GM06990 (cell line): ENCODE results near the gene PTMS.

ENCODE experiments used
- DNase-seq: peaks from one replicate; pipeline ENCODE4 v3.0.0-alpha.2; 2011; ENCODE audit not compliant: insufficient read length; ENCODE audit errors: extremely low read depth
- H3K27me3 ChIP-seq: replicated peaks from 2 replicates; pipeline ENCODE4 v1.6.0; 2011; ENCODE audit warnings: low read length; ENCODE audit not compliant: control insufficient read depth, insufficient read depth
- H3K36me3 ChIP-seq: 2 replicates; pipeline ENCODE4 v1.5.1; 2011; ENCODE audit warnings: low read length; ENCODE audit not compliant: control insufficient read depth, insufficient read depth
- H3K4me3 ChIP-seq: replicated peaks from 2 replicates; pipeline ENCODE4 v1.5.1; 2011; ENCODE audit warnings: low read depth, mild to moderate bottlenecking, control low read depth, low read length
- CTCF ChIP-seq: IDR thresholded peaks from 2 replicates; pipeline ENCODE4 v1.5.1; 2011; ENCODE audit warnings: low read length, control low read depth, mild to moderate bottlenecking, inconsistent platforms; ENCODE audit not compliant: insufficient read depth, poor library complexity, severe bottlenecking

PTMS gene

GRCh38 chr12:6765634-6766581, at the start of gene PTMS:
Gene PTMS, plus strand, starts transcription at chr12:6766363. Its CDS starts 343 bp downstream, at chr12:6766706.
- no peaks in the 10 kb centered on the region for H3K27me3 ChIP-seq
- TF ChIP-seq CTCF, result no peak
- no peaks in the 10 kb centered on the region for H3K36me3 ChIP-seq
- peak; percentile 64 for DNase-seq
- H3K4me3 ChIP-seq, result peak within 1 kb of the TSS; percentile 76

GRCh38 chr12:6716874-6717437, 49.2 kb upstream of the PTMS start:
- DNase-seq, result no peak
- Histone ChIP-seq H3K4me3 (no peak overlapping the region), H3K27me3 (no peaks in the 10 kb centered on the region), H3K36me3 (no peaks in the 10 kb centered on the region)
- no peak for TF ChIP-seq CTCF

GRCh38 chr12:6722863-6723262, 43.3 kb upstream of the PTMS start:
- Histone ChIP-seq H3K4me3 (no peak overlapping the region), H3K36me3 (no peaks in the 10 kb centered on the region), H3K27me3 (no peaks in the 10 kb centered on the region)
- no peak for TF ChIP-seq CTCF
- DNase-seq, result no peak

DNA sequence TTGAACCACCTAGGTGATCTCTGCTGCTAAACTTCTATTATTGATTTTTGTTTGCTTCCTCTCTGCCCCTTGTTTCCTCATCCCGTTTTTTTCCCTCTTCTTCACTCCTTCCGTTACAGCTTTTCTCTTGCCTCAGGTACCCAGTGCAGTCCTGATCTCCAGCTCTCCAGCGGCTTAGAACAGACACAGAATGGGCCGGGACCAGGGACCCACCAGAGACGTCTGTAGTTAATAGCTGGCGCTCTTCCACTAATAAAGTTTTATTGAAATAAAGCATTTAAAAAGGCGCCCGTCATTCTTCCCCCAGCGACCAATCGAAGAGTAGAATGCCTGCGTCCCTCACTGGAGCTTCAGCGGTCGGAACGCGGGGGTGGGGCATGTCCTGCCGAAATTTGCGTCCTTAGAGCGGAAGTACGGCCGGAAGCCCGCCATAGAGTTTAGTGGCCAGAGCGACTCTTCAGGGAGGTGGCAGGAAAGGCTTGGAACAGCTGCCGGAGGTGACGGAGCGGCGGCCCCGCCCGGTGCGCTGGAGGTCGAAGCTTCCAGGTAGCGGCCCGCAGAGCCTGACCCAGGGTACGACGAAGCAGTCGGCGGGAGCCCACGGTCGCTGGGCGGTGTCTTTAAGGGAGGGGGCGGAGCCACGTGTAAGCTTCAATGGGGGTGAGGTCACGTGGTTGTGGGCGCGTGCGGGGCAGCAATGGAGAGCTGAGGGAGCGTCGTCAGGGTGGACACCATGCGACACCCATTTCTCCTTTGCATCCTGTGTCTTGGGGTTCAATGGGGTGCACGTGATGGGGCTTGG, 42.4 kb upstream of the PTMS start, which contains the start of gene COPS7A:
Gene COPS7A, plus strand, starts transcription at position 440 of the 802 bp plus-strand sequence. CDS start 611 bp downstream, outside the sequence.
- peak within 1 kb of the TSS; percentile 80 for H3K4me3 ChIP-seq
- no peaks in the 10 kb centered on the region; the same call in 1 of the 2 replicates for H3K36me3 ChIP-seq
- no peak for TF ChIP-seq CTCF
- no peaks in the 10 kb centered on the region for H3K27me3 ChIP-seq
- DNase-seq, result peak; percentile 100

- no peaks in the 10 kb centered on the region for H3K27me3 ChIP-seq
- DNase-seq, result no peak
- H3K36me3 ChIP-seq, result peaks cover 5% of the 10 kb centered on the region
- H3K4me3 ChIP-seq, result peak overlapping the region; percentile 80
- no peak for TF ChIP-seq CTCF
Observed at GRCh38 chr12:6724409-6724797, 41.8 kb upstream of the PTMS start.
